Stimulated activated CD8-positive, alpha-beta memory T cell treated with anti-CD3 and anti-CD28 coated beads, Interleukin-7, amount 100 ng/mL, for 1 hour (primary cell): Measurements from ENCODE around the gene ACTC1.

Source experiments
- DNase-seq, 2 donors: peaks; one replicate each; pipeline ENCODE4 v3.0.0-alpha.2; 2020; ENCODE audit warnings: low read depth in 2 of 2

ACTC1 gene

GRCh38 chr15:34799149-34800101 lies 4.1 kb upstream of the ACTC1 start:
- DNase-seq: no peak

- DNase-seq: no peak
These were observed 1.6 kb upstream of the ACTC1 start for GRCh38 chr15:34796847-34797435.

- no peak for DNase-seq
These were observed 651 bp downstream of the ACTC1 start for GRCh38 chr15:34794590-34795206.

GRCh38 chr15:34793901-34794300 lies 1.4 kb downstream of the ACTC1 start:
- no peak for DNase-seq

GRCh38 chr15:34793071-34793470 lies 2.3 kb downstream of the ACTC1 start:
- no peak for DNase-seq

GRCh38 chr15:34791701-34792100 lies 3.6 kb downstream of the ACTC1 start:
- DNase-seq: no peak

- no peak for DNase-seq
These were observed 5.2 kb downstream of the ACTC1 start for GRCh38 chr15:34790121-34790520.

GRCh38 chr15:34789326-34789725 lies 6.0 kb downstream of the ACTC1 start:
- DNase-seq: no peak

- no peak for DNase-seq
These were observed 9.1 kb downstream of the ACTC1 start for GRCh38 chr15:34786206-34786605.

GRCh38 chr15:34783991-34784390 lies 11.4 kb downstream of the ACTC1 start:
- no peak for DNase-seq

GRCh38 chr15:34783431-34783830 lies 11.9 kb downstream of the ACTC1 start:
- DNase-seq: no peak

GRCh38 chr15:34782901-34783300 lies 12.4 kb downstream of the ACTC1 start:
- no peak for DNase-seq

GRCh38 chr15:34780725-34781124 lies 14.6 kb downstream of the ACTC1 start:
- DNase-seq: no peak

- no peak for DNase-seq
These were observed 18.7 kb downstream of the ACTC1 start for GRCh38 chr15:34776606-34777105.

- no peak for DNase-seq
These were observed 21.4 kb downstream of the ACTC1 start for GRCh38 chr15:34773917-34774316.

GRCh38 chr15:34773013-34773412 lies 22.3 kb downstream of the ACTC1 start:
- no peak for DNase-seq

GRCh38 chr15:34772312-34772711 lies 23.0 kb downstream of the ACTC1 start:
- no peak for DNase-seq

GRCh38 chr15:34769711-34770110 lies 25.6 kb downstream of the ACTC1 start:
- DNase-seq: no peak

GRCh38 chr15:34768530-34768929 lies 26.8 kb downstream of the ACTC1 start:
- DNase-seq: no peak

- no peak for DNase-seq
These were observed 29.6 kb downstream of the ACTC1 start for GRCh38 chr15:34765741-34766140.

- no peak for DNase-seq
These were observed 34.4 kb downstream of the ACTC1 start for GRCh38 chr15:34760909-34761308.

- DNase-seq: no peak
These were observed 35.4 kb downstream of the ACTC1 start for GRCh38 chr15:34759992-34760391.

GRCh38 chr15:34759347-34759746 lies 36.0 kb downstream of the ACTC1 start:
- DNase-seq: no peak
